HG02642 (cell line): Measurements from ENCODE around the gene MSRB1.
"Not testable (repeated sequence)": the region's sequence is repeated elsewhere in the genome, so short reads cannot be mapped to it uniquely, and the experiment has no call there.

Source experiments
- ATAC-seq: cut with Tn5 transposase; IDR thresholded peaks from one replicate; pipeline ENCODE4 v1.9.1; 2021; ENCODE audit warnings: mild to moderate bottlenecking; ENCODE audit not compliant: unreplicated experiment, poor library complexity

The MSRB1 gene

GRCh38 chr16:1941162-1942046 is 1.6 kb downstream of the MSRB1 start:
- ATAC-seq, result no peak

GRCh38 chr16:1940273-1941161 is 2.5 kb downstream of the MSRB1 start:
- ATAC-seq, result no peak

GRCh38 chr16:1939833-1940232 is 3.2 kb downstream of the MSRB1 start:
- ATAC-seq, result not testable (repeated sequence)

DNA sequence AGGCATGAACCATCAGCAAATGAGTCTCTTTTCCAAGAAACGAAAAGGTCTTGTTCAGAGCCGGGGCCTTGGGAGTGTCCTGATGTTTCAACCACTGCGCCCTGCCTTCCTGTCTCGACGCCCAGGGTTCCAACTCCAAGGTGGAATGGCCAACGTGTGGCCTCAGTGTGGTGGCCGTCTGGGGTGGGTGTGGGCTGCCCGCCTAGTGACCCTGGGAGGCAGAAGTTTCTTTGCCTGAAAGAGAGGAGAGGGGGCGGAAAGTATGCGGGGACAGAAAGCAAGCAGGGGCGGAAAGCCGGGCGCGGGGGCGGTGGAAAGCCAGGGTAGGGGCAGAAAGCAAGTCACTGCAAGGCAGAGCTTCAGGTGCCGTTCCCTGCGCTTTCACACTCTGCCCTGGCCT is 4.1 kb downstream of the MSRB1 start:
- no peak for ATAC-seq

- ATAC-seq, result no peak
These were observed 4.7 kb downstream of the MSRB1 start for GRCh38 chr16:1938316-1938715.

GRCh38 chr16:1936945-1937479 is 6.0 kb downstream of the MSRB1 start:
- no peak for ATAC-seq

- no peak for ATAC-seq
These were observed 9.8 kb downstream of the MSRB1 start for GRCh38 chr16:1933097-1933661.

DNA sequence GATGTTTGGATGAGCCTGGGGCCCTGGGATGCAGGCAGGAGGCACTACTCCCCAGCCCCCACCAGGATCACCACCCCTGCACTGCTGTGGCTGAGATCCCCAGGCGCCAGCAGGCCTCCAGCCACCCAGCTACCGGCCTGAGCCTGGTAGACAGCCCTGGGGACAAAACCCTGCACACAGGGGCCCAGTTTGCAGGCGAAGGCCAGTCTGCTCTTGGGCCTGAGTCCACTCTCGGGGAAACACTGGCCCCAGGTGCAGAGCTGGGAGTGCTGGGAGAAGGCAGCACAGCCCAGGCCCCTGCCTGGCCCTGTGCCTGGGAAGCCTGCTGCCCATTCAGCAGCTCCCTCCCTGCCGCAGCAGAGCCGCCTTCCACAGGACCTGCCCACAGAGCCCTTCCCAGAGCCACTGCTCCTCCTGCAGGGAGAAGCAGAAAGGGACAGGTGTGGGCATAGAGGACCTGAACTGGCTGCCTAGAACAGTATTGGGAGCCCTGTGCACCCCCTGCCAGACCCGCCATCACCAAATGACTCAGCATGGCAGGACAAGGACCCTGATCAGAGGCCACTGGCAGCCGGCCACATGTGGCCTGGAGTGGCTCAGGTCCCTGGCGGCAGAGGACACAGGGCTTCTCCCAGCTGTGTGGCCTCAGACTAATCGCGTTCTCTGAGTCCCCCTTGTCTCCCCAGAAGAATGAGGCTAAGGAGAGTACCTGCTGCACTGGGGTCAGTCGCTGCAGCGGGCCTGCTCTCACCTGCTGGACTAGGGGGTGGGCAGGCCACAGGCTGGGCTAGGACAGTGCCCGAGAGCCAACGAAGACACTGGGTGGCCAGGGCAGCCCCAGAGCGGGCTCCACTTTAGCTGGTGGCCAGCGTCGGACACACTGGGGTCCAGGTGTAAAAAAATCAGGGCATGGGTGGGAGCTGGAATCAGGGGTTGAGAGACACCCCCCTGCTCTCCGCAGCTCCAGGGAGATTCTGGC is 10.7 kb downstream of the MSRB1 start:
- ATAC-seq, result no peak

DNA sequence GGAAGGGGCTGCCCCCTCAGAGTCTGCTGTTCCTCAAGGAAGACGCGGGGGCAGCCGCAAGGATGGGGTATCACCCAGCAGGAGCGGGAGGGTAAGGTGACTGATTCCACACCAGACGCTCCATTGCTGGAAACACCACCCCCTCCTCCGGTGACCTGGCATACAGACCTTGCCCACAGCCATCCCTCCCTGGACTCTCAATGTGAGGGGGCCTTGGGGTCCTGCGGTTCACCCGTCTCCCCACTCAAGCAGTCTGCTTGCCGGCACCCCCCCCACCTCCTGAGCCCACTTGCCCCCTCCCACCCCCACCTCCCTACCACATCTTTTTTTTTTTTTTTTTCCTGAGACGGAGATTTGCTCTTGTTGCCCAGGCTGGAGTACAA is 12.7 kb downstream of the MSRB1 start:
- ATAC-seq, result no peak

DNA sequence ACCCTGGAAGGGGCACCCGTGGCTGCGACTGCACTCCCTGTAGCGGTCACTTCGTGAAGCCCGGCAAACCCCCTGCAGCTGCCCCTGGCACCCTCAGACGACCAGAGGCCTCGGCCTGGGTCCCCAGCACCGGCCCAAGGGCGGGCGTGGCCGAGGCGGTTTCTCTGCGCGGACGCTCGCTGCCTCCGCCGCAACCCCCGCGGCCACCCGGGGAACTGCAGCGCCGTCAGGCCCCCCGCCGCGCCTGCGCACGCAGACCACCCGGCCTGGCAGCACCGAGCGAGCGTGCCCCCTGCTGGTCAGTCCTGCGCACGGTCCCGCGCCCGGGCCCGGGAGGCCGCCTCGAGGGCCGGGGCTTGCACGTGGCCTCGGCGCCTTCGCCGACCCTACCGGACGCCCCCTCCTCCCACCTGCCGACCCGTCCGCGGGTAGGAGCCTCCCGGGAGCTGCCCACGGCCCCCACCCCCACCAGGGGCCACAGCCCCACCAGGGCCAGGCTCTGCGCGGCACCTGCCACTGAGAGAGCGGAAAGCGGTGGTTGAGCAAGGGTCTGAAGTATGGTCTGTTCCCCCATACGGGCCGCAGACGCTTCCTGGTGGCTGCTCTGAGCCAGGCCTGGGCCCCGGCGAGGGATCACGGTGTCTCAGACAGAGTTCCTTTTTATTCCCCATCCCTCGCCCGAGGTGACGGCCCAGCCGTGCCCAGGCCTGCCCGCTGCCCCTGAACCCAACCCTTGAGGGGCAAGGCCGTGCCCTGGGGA is 13.2 kb downstream of the MSRB1 start:
- ATAC-seq, result peak; percentile 91

DNA sequence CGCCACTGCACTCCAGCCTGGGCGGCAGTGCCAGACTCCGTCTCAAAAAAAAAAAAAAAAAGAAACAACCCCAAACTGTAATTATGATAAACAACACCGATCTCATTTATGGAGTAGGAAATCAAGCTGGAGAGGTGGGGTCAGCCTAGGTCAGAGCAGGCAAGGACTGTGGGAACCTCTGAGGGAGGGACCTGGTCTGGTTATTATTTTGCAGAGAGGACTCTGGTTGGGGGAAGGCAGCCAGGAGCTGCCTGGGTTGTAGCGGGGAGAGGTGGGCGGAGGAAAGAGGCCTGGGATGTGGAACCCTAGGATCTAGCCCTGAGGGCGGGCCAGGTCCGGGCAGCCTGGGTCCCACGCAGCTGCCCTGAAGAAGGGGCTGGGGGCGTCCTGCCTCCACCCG is 13.9 kb downstream of the MSRB1 start:
- ATAC-seq, result peak; percentile 14

DNA sequence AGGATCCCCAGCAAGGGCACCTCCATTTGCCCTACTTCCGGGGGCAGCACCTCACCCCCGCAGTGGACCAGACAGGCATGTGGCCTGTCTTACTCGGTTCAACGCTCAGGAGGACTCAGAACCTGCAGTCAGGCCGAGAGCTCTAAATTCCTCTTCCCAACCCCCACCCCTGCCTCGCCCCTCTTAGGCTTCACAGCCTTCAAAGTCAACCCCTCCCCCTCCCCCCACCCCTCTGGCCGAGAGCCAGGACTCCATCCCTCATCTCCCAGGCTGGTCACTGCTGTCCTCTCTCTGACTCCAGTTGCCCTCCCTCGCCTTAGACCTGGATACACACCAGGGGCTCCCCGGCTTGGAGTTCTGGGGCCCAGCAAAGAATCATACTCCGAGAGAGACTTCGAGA is 16.7 kb downstream of the MSRB1 start:
- no peak for ATAC-seq

DNA sequence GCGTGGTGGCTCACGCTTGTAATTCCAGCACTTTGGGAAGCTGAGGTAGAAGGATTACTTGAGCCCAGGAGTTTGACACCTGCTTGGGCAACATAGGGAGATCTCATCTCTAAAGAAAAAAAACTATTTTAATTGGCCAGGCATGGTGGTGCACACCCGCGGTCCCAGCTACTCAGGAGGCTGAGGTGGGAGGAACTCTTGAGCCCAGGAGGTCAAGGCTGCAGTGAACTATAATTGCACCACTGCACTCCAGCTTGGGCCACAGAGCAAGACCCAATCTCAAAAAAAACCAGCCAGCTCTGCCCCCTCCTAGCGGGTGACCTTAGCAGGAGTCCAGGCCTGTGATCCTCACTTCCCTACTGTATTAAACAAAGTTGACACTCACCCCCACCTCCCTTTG is 18.9 kb downstream of the MSRB1 start:
- no peak for ATAC-seq

DNA sequence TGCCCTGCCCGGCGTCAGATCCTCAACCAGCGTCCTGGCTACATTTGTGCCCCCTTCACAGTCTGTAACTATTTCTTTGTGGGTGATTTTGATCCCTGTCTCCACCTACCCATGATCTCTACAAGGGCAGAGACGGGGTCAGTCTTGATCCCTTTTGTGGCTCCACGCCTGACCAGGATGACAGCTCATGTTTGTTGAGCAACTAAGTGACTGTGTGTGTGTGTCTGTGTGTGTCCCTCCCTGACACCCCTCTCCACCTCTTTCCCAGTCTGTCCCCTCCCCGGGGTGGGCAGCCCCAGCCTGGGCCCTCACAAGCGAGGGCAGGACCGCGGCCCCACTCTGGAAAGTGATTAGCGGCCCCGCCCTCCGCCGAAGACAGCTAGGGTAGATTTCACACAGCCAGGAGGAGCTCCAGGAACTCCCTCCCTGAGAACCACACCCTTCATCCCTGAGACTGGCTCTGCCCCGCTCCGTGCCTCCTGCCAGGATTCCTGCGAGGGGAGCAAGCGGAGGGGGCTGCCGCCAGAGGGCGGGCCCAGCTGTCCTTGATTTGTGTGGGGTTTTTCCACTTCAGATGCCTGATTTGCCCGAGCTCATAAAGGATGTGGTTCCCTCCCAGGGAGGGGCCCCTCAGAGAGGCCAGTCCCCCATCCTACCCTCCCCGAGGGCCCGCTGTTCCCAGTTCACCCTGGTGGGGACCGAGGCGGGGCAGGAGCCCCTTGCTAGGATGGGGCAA is 19.5 kb downstream of the MSRB1 start:
- ATAC-seq, result no peak

DNA sequence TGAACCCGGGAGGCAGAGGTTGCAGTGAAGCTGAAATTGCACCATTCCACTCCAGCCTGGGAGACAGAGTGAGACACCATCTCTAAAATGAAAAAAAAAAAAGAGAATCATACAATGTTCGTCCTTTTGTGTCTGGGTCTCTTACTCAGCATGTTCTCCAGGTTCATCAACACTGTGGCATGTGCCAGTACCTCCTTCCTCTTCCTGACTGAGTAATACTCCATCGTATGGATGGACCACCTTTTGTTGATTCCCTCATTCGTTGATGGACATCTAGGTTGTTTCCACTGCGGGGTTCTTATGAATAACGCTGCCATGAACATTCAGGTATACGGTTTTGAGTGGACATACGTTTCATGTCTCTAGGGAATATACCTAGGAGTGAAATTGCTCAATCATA is 20.6 kb downstream of the MSRB1 start:
- ATAC-seq, result no peak

GRCh38 chr16:1920727-1921171 is 22.2 kb downstream of the MSRB1 start:
- ATAC-seq, result no peak

- not testable (repeated sequence) for ATAC-seq
These were observed 22.9 kb downstream of the MSRB1 start for GRCh38 chr16:1920122-1920521.

DNA sequence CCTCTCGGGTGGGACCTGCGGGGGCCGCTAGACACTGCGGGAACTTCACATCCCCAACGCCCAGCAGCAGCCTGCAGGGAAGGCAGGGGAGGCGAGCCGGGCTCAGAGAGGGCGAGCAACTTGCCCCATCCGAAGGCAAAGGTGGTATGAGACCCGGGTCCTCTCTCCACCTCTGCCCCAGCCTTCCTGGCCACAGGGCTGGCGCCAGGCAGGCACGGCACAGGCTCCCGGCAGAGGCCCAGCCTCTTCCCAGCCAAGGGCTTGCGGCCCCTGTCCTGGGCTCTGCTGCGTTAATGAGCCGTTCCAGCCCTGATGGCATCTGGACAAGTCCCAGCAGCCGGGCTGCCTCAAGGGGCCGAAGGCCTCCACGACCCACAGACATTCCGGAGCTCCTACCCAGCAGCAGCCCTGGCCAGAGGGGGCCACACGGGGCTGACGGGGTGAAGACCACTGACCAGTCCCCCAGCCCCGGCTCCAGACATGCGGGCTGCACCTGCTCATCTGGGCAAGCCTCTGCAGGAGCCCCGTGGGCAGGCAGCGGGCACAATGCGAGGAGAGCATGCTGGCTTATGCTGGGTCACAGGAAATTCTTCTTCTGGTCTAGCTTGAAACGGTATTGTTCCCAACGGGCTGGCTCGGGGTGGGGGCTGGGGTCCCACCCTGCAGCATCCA is 23.5 kb downstream of the MSRB1 start:
- no peak for ATAC-seq
